GM19023 (cell line): ENCODE measurements around the gene FAM83C.

Source experiments
- ATAC-seq: cut with Tn5 transposase; IDR thresholded peaks from one replicate; pipeline ENCODE4 v1.9.1; 2021; ENCODE audit warnings: mild to moderate bottlenecking, moderate library complexity; ENCODE audit not compliant: unreplicated experiment

Gene FAM83C

DNA sequence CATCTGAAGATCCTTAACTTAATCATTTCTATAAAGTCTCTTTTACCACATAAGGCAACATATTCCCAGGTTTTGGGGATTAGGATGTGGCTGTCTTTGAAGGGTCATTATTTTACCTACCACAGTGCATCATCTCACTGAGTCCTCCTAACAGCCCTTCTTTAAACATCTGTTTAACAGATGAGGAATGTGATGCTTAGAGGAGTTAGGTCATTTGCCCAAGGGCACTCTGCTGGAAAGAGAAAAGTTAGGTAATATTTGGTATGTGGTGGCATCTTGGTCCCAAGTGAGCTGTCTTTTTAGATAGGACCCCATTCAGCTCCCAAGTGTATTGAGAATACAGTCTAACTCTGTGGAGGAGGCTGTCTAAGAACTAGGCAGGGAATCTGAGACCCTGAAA lies 54.7 kb downstream of the FAM83C start:
- ATAC-seq: no peak

DNA sequence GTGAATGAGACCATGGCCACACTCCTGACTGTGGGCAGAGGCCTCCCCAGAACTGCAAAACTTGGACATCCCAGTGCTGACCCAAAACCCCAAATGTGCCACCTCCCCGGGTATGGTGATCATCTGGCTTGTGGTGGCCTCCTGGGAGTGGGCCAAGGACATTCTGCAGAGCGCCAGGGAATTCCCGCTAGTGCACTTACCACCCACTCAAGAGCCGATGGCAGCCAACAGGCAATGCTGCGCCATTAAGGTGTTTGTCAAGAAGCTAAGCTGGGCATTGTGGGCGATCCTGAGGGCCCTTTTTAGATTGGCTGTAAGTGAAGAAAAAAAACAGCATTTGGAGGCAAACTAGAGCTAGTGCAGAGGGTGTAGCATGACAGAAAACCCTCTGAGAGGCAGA lies 56.3 kb downstream of the FAM83C start:
- no peak for ATAC-seq
